ENCODE measurements around the gene TSPYL4.

GRCh38 chr6:116278854-116279231, 25.0 kb upstream of the TSPYL4 start:
- TF ChIP-seq CTCF (IDR thresholded peaks at IDR 0.05) (no peak), POLR2A (IDR thresholded peaks at IDR 0.05) (peak in 1 of 2 donors; percentile 13)

Measured in adrenal gland (tissue), 5 donors.